Gastroesophageal sphincter (tissue), 3 donors: ENCODE results near the gene SPTBN5.

Experiments used
- CTCF ChIP-seq, 4 experiments: fragments of 200-600 bp in 2 of 4; fragments of 450-650 bp in 2 of 4; sonication (generic) in 1 of 4; IDR thresholded peaks; one replicate each; pipeline ENCODE4 v1.5.1; 2017 to 2019; ENCODE audit warnings: antibody characterized with exemption in 4 of 4, mild to moderate bottlenecking in 2 of 4, moderate library complexity in 2 of 4
- EP300 ChIP-seq: sonication (generic); formaldehyde crosslinking; IDR thresholded peaks from one replicate; pipeline ENCODE4 v1.6.1; 2017; ENCODE audit warnings: antibody characterized with exemption, mild to moderate bottlenecking
- POLR2A ChIP-seq, 2 donors: fragments of 450-650 bp; IDR thresholded peaks; one replicate each; pipeline ENCODE4 v1.6.1; 2017; ENCODE audit warnings: antibody characterized with exemption in 2 of 2, mild to moderate bottlenecking in 2 of 2, moderate library complexity in 1 of 2
- POLR2AphosphoS5 ChIP-seq: sonication (generic); formaldehyde crosslinking; IDR thresholded peaks from one replicate; pipeline ENCODE4 v1.6.1; 2017; ENCODE audit warnings: antibody characterized with exemption

- TF ChIP-seq CTCF (IDR thresholded peaks at IDR 0.05) (no peak), EP300 (no peak), POLR2AphosphoS5 (no peak), POLR2A (IDR thresholded peaks at IDR 0.05) (no peak)
Observed at GRCh38 chr15:41879321-41879845, 14.5 kb downstream of the SPTBN5 start.
